Activated CD8-positive, alpha-beta T cell treated with anti-CD3 and anti-CD28 coated beads for 36 hours (primary cell): ENCODE data around the gene GUCY1A2. TPM values are rescaled to one million over a fixed set of nuclear protein-coding genes. Genes with fewer than 3 reads are reported as not detected.
"Not testable (repeated sequence)": the region's sequence is repeated elsewhere in the genome, so short reads cannot be mapped to it uniquely, and the experiment has no call there.

Experiments used
- ATAC-seq: fragments of 200-7000 bp; cut with Tn5 transposase; one replicate; pipeline ENCODE4 v1.10.0; 2021; ENCODE audit warnings: mild to moderate bottlenecking, moderate library complexity
- CTCF ChIA-PET: fragments of 350-600 bp; sonication (Branson Sonifier 250); formaldehyde crosslinking; loops from one replicate; lab custom pipeline; 2021; ENCODE audit warnings: antibody characterized with exemption; lab: Charles Lee
- POLR2A ChIA-PET: fragments of 350-600 bp; sonication (Branson Sonifier 250); formaldehyde crosslinking; loops from one replicate; lab custom pipeline; 2021; ENCODE audit warnings: antibody characterized with exemption; lab: Charles Lee
- DNase-seq: peaks from one replicate; pipeline ENCODE4 v3.0.0-alpha.2; 2020
- H3K27ac Mint-ChIP-seq: one replicate; pipeline ENCODE4 v1.8.0; 2021; ENCODE audit warnings: mild to moderate bottlenecking, mixed read lengths
- H3K27me3 Mint-ChIP-seq: one replicate; pipeline ENCODE4 v1.8.0; 2021; ENCODE audit warnings: mixed read lengths
- H3K36me3 Mint-ChIP-seq: one replicate; pipeline ENCODE4 v1.8.0; 2021; ENCODE audit warnings: low read depth, mixed read lengths
- H3K4me1 Mint-ChIP-seq: one replicate; pipeline ENCODE4 v1.8.0; 2021; ENCODE audit warnings: low read depth, mixed read lengths
- H3K4me3 Mint-ChIP-seq: one replicate; pipeline ENCODE4 v1.8.0; 2021; ENCODE audit warnings: mild to moderate bottlenecking, moderate library complexity, mixed read lengths
- H3K9me3 Mint-ChIP-seq: one replicate; pipeline ENCODE4 v1.8.0; 2021; ENCODE audit warnings: mixed read lengths
- intact Hi-C: fragments of 100-400 bp; cut with micrococcal nuclease; formaldehyde crosslinking; loops from one replicate; pipeline ENCODE4 v1.10.0; 2022
- total RNA-seq, 2 experiments: library from RNA; stranded (reverse); gene quantifications; one replicate each; pipeline ENCODE4 v1.2.3, GENCODE V29; 2021
- TF ChIP-seq, protein P1 (sequence below): fragments of 200-600 bp; IDR thresholded peaks from one replicate; pipeline ENCODE4 v1.8.0; 2022; ENCODE audit warnings: antibody characterized with exemption, mild to moderate bottlenecking

GUCY1A2 gene
- total RNA-seq, 2 experiments from 2014 or later: not detected

- no peak overlapping the region for H3K4me3 Mint-ChIP-seq
- no peaks in the 10 kb centered on the region for H3K4me1 Mint-ChIP-seq
- intact Hi-C loops: no loop called here
- ATAC-seq: no peak
- H3K27me3 Mint-ChIP-seq: no peaks in the 10 kb centered on the region
- no peak for DNase-seq
- H3K27ac Mint-ChIP-seq: no peak overlapping the region
- TF ChIP-seq, protein P1, sequence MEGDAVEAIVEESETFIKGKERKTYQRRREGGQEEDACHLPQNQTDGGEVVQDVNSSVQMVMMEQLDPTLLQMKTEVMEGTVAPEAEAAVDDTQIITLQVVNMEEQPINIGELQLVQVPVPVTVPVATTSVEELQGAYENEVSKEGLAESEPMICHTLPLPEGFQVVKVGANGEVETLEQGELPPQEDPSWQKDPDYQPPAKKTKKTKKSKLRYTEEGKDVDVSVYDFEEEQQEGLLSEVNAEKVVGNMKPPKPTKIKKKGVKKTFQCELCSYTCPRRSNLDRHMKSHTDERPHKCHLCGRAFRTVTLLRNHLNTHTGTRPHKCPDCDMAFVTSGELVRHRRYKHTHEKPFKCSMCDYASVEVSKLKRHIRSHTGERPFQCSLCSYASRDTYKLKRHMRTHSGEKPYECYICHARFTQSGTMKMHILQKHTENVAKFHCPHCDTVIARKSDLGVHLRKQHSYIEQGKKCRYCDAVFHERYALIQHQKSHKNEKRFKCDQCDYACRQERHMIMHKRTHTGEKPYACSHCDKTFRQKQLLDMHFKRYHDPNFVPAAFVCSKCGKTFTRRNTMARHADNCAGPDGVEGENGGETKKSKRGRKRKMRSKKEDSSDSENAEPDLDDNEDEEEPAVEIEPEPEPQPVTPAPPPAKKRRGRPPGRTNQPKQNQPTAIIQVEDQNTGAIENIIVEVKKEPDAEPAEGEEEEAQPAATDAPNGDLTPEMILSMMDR: no peak
- ChIA-PET POLR2A (no interaction called here), CTCF (no interaction called here)
- peaks cover 10% of the 10 kb centered on the region for H3K9me3 Mint-ChIP-seq
- H3K36me3 Mint-ChIP-seq: no peaks in the 10 kb centered on the region
Measured at GRCh38 chr11:106840146-106840545, 178.1 kb downstream of the GUCY1A2 start.

GRCh38 chr11:106834567-106834966 lies 183.7 kb downstream of the GUCY1A2 start:
- DNase-seq (no peak), ATAC-seq (no peak)
- ChIA-PET POLR2A (interaction anchor here (0.7 kb wide), 1 partner anchor 936 kb away, joined by 3 read pairs; no protein-coding TSS in a partner anchor), CTCF (no interaction called here)
- Mint-ChIP-seq H3K4me3 (no peak overlapping the region), H3K36me3 (no peaks in the 10 kb centered on the region), H3K27me3 (no peaks in the 10 kb centered on the region), H3K27ac (no peak overlapping the region), H3K4me1 (no peaks in the 10 kb centered on the region), H3K9me3 (peaks cover 4% of the 10 kb centered on the region)
- intact Hi-C loops: no loop called here
- TF ChIP-seq, protein P1: no peak

- intact Hi-C loops: no loop called here
- CTCF ChIA-PET: no interaction called here
- POLR2A ChIA-PET: no interaction called here
- no peak overlapping the region for H3K4me3 Mint-ChIP-seq
- no peak overlapping the region for H3K27ac Mint-ChIP-seq
- ATAC-seq (no peak), DNase-seq (no peak)
- no peaks in the 10 kb centered on the region for H3K27me3 Mint-ChIP-seq
- peaks cover 9% of the 10 kb centered on the region for H3K9me3 Mint-ChIP-seq
- H3K4me1 Mint-ChIP-seq: no peaks in the 10 kb centered on the region
- TF ChIP-seq, protein P1: no peak
- no peaks in the 10 kb centered on the region for H3K36me3 Mint-ChIP-seq
Measured at GRCh38 chr11:106828976-106829375, 189.3 kb downstream of the GUCY1A2 start.

- no peak overlapping the region for H3K4me3 Mint-ChIP-seq
- intact Hi-C loops: no loop called here
- no peaks in the 10 kb centered on the region for H3K4me1 Mint-ChIP-seq
- H3K9me3 Mint-ChIP-seq: peaks cover 9% of the 10 kb centered on the region
- H3K27me3 Mint-ChIP-seq: no peaks in the 10 kb centered on the region
- no peak for ATAC-seq
- CTCF ChIA-PET: no interaction called here
- H3K36me3 Mint-ChIP-seq: no peaks in the 10 kb centered on the region
- DNase-seq: no peak
- POLR2A ChIA-PET: no interaction called here
- TF ChIP-seq, protein P1: no peak
- no peak overlapping the region for H3K27ac Mint-ChIP-seq
Measured at GRCh38 chr11:106828576-106828975, 189.7 kb downstream of the GUCY1A2 start.

- ATAC-seq (no peak), DNase-seq (no peak)
- TF ChIP-seq, protein P1: no peak
- CTCF ChIA-PET: no interaction called here
- intact Hi-C loops: no loop called here
- no peaks in the 10 kb centered on the region for H3K27me3 Mint-ChIP-seq
- POLR2A ChIA-PET: no interaction called here
- H3K36me3 Mint-ChIP-seq: no peaks in the 10 kb centered on the region
- peaks cover 10% of the 10 kb centered on the region for H3K9me3 Mint-ChIP-seq
- no peak overlapping the region for H3K4me3 Mint-ChIP-seq
- H3K27ac Mint-ChIP-seq: no peak overlapping the region
- no peaks in the 10 kb centered on the region for H3K4me1 Mint-ChIP-seq
Measured at GRCh38 chr11:106827687-106828086, 190.6 kb downstream of the GUCY1A2 start.

DNA sequence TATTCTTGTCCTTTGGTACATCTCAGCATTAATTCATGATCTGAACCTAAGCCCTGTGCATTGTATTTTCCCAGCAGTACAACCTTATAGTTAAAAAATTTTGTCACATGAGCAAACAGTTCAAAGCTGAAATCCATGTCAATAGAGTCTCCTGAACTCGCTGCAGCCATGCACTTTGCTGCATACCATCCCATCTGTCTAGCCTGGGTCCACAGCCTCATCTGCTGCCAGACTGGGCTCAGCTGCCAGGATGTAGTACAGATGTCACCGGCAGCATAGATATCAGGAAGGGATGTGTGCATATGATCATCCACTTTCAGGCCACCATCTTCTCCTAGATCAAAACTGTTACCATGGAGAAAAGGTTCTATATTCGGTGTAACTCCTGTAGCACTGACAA lies 191.7 kb downstream of the GUCY1A2 start:
- H3K9me3 Mint-ChIP-seq, H3K4me1 Mint-ChIP-seq, CTCF ChIA-PET, H3K36me3 Mint-ChIP-seq, intact Hi-C loops, POLR2A ChIA-PET, H3K27me3 Mint-ChIP-seq, DNase-seq, H3K4me3 Mint-ChIP-seq, ATAC-seq, H3K27ac Mint-ChIP-seq: not testable (repeated sequence)
